AG10803 (cell line): ENCODE measurements around the gene MAST2.

Experiments used
- DNase-seq: peaks from one replicate; pipeline ENCODE4 v3.0.0; 2010; ENCODE audit warnings: low read depth
- H3K4me3 ChIP-seq: 2 replicates; pipeline ENCODE4 v1.5.1; 2011; ENCODE audit warnings: mild to moderate bottlenecking, low read length, control low read depth
- CTCF ChIP-seq: conservative IDR thresholded peaks from 2 replicates; pipeline ENCODE4 v1.5.1; 2011; ENCODE audit warnings: mild to moderate bottlenecking, low read length, control low read depth, inconsistent platforms

The MAST2 gene

DNA sequence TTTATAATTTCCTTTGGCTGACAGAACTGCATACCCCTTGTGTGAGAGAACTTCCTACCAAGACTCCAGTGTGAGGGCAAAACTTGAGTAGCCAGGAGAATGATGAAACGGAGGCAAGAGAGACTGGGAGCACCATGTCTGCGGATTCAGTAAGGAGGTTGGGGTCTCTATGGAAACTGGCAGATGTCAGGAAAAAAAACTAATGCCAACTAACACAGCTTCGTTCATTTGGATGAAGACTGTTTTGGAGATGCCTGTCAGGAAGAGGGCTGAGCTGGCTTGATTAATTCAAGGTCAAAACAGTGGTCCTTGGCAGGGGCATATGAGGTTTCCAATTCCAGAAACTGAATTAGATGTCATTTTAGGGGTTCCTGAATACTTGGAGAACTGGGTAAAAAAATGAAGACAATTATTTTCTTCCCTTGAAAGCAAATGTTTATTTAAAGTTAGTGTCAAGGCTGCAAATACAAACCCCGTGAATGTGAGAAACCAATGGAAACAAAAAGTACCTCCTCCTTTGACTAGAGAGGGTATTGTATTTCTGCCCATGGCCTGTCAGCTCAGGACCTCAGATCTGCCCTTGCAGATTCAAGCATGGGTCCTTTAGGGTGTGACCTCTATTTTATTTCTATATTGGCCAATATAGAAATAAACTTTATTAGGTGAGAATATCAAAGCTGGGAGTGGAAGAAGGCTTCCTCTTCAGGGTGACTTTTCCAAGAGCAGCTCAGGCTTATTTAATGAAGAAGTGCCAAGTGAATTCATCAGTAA lies 110.5 kb downstream of the MAST2 start:
- H3K4me3 ChIP-seq = peak overlapping the region; percentile 46
- TF ChIP-seq CTCF = no peak
- DNase-seq = no peak

DNA sequence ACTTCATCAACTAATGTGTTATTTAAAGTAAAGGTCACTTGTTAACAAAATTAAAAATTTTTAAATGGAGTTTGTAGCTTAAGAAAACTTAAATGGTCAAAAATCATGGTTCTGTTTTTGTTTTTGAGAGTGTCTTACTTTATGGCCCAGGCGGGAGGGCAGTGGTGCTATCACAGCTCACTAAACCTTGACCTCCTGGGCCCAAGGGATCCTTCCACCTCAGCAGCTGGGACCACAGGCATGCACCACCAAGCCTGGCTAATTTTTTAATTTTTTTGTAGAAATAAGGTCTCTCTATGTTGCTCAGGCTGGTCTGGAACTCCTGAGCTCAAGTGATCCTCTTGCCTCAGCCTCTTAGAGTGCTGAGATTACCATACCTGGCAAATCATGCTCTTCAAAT lies 111.4 kb downstream of the MAST2 start:
- DNase-seq = no peak
- TF ChIP-seq CTCF = no peak
- H3K4me3 ChIP-seq = no peak overlapping the region

DNA sequence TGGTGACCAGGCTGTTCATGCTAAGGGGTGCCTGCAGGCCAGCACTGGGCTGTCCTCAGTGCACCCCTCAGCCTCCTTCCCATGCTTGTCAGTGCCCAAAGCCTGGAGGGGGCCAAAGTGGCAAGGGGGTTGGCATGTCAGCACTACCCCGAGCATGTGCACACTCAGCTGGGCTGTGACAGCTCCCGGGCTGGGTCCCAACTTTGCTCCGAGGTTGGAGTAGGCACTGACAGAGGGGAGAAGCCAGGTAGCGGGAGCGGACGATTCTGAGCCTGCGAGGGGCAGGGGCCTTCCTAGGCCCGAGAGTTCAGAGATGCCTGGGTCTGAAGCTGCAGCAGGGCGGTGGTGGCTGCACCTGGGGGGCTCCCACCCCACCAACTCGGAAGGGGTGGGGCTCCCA lies 119.0 kb downstream of the MAST2 start:
- TF ChIP-seq CTCF = no peak
- H3K4me3 ChIP-seq = no peak overlapping the region
- no peak for DNase-seq

- no peak for TF ChIP-seq CTCF
- H3K4me3 ChIP-seq = no peak overlapping the region
- DNase-seq = no peak
Observed at GRCh38 chr1:45922813-45923212, 119.4 kb downstream of the MAST2 start.

- no peak for TF ChIP-seq CTCF
Observed at GRCh38 chr1:45923343-45923742, 119.9 kb downstream of the MAST2 start.

GRCh38 chr1:45924736-45925135 lies 121.3 kb downstream of the MAST2 start:
- no peak overlapping the region for H3K4me3 ChIP-seq
- DNase-seq = peak; percentile 34
- TF ChIP-seq CTCF = no peak

More at GRCh38 chr1:45923343-45923742, 119.9 kb downstream of the MAST2 start:
- no peak overlapping the region for H3K4me3 ChIP-seq
- DNase-seq = no peak

DNA sequence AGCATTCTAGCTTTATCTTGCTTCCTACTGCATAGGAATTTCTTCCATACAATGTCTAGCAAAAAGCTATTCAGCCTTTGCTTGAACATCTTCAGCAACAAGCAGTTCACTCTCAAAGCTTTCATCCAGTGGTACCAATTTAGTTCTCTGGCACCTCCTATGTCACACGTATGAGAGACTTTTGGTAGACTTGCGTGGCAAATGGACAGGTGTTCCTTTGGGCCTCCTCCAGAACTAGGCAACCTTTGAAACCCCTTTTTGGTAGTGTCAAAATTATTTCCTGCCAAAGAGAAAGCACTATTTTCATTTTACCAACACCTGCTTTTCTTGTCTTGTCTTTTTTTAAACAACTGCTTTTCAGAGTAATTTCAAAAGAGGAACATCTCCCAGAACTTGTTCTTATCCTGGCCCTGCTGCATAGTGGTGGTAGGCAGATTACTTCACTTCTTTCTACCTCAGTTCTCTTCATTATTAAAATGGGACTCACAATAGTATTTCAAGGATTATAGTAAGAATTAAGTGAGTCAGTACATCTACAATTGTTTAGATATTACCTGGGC lies 122.4 kb downstream of the MAST2 start:
- H3K4me3 ChIP-seq = no peak overlapping the region
- TF ChIP-seq CTCF = no peak
- no peak for DNase-seq
